Measurements from ENCODE around the gene ZBTB21.

DNA sequence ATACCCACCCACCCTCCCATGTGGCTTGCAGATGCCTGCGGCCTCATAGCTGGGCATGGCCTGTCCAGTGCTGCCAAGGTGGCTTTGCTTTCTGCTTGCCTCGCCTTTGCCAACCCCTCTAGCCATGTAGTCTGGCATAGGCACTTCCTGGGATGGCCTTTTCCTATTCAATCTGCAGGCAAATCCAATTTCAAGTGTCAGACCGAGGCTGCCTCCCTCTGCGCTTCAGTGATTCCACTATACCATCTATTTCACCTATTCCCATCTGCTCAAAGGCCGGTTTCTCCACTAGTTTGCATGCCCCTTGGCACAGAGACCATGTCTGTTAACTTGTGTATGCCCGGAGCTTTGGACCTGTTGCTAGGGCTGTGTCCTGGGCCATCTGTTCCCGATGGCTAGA is 3.8 kb upstream of the ZBTB21 start:
- TF ChIP-seq, protein P1, sequence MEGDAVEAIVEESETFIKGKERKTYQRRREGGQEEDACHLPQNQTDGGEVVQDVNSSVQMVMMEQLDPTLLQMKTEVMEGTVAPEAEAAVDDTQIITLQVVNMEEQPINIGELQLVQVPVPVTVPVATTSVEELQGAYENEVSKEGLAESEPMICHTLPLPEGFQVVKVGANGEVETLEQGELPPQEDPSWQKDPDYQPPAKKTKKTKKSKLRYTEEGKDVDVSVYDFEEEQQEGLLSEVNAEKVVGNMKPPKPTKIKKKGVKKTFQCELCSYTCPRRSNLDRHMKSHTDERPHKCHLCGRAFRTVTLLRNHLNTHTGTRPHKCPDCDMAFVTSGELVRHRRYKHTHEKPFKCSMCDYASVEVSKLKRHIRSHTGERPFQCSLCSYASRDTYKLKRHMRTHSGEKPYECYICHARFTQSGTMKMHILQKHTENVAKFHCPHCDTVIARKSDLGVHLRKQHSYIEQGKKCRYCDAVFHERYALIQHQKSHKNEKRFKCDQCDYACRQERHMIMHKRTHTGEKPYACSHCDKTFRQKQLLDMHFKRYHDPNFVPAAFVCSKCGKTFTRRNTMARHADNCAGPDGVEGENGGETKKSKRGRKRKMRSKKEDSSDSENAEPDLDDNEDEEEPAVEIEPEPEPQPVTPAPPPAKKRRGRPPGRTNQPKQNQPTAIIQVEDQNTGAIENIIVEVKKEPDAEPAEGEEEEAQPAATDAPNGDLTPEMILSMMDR (IDR thresholded peaks at IDR 0.05): no peak
- TF ChIP-seq POLR2A (IDR thresholded peaks at IDR 0.05): no peak

Measured in adrenal gland (tissue), 5 donors.